ENCODE results near the gene ZMAT5.
A peak's percentile ranks its signal among the peaks of the same experiment; 100 is the strongest.

ZMAT5 gene

DNA sequence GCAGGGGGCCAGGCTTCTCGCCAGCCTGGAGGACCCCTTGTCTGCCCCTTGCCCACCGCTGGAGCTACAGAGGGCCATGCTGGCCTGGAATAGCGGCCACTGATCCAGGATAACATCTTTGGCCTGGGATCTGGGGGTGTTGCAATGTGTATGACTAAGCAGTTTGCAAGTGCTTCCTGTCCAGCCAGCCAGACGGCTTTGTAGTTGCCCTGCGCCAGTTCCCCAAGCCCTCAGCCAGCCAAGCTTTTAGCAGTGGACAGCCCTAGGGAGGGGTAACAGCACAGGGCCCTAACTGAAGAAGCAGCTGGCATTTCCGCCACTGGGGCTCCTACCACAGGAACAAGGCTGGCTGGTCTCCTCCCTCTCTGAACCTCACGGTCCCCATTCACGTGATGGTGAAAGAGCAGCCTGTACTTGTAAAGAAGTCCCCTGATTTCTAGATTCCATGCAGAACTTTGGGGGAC lies 32.4 kb upstream of the ZMAT5 start:
- ATAC-seq (replicated peaks) (no peak), DNase-seq (no peak)
- Mint-ChIP-seq H3K27me3 (no peaks in the 10 kb centered on the region), H3K9me3 (no peaks in the 10 kb centered on the region), H3K4me3 (no peak overlapping the region), H3K4me1 (ENCODE audit: low read depth in 2 of 2) (no peaks in the 10 kb centered on the region), H3K27ac (peak overlapping the region in 1 of 2 donors; percentile 13), H3K36me3 (ENCODE audit: insufficient read depth) (peaks cover 59% of the 10 kb centered on the region)

DNA sequence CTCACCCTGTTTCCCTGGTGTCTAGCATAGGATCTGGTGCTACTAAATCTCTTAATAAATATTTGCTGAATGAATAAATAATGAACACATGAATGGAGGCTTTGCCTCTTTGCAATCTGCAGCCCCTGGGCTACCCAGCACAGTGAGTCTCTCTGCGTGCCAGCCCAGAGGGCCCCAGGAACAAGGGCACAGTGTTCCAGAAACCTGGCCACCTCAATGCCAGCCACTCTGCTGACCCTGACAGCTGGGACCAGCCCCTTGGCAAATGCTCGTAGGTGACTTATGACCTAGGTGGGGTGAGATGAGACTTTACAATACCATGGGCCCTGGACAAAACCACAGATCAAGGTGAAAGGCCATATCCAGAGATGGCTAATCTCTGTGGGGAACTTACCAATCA lies 32.0 kb upstream of the ZMAT5 start:
- H3K4me1 Mint-ChIP-seq (ENCODE audit: low read depth in 2 of 2), result no peaks in the 10 kb centered on the region
- peaks cover 58% of the 10 kb centered on the region for H3K36me3 Mint-ChIP-seq (ENCODE audit: insufficient read depth)
- H3K27me3 Mint-ChIP-seq, result no peaks in the 10 kb centered on the region

DNA sequence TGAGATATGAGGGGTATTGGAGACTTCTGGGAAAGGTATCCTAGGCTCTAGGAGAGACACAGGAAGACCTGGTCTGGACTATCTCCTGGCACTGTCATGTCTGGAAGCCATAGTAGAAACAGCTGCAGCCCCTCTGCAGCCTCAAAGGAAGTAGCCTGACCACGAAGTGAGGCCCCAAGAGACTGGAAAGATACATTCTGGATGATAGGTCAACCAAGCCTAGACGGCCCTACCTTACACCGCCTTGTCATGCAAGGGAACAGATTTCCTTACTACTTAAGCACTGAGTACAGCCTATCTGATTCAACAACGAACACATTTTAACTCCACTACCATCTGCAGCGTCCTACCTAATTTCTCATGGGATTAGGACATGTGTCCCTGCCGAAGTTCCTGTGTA lies 31.5 kb upstream of the ZMAT5 start:
- peaks cover 54% of the 10 kb centered on the region for H3K36me3 Mint-ChIP-seq (ENCODE audit: insufficient read depth)
- H3K27ac Mint-ChIP-seq, result peak overlapping the region; percentile 65 to 82
- DNase-seq, result no peak
- ATAC-seq (replicated peaks), result no peak
- H3K4me3 Mint-ChIP-seq, result no peak overlapping the region
- H3K4me1 Mint-ChIP-seq (ENCODE audit: low read depth in 2 of 2), result no peaks in the 10 kb centered on the region
- H3K27me3 Mint-ChIP-seq, result no peaks in the 10 kb centered on the region
- H3K9me3 Mint-ChIP-seq, result no peaks in the 10 kb centered on the region

More for the DNA sequence above, 32.0 kb upstream of the ZMAT5 start:
- H3K4me3 Mint-ChIP-seq, result no peak overlapping the region
- no peak for ATAC-seq (replicated peaks)
- H3K27ac Mint-ChIP-seq, result peak overlapping the region in 1 of 2 donors; percentile 82
- H3K9me3 Mint-ChIP-seq, result no peaks in the 10 kb centered on the region
- no peak for DNase-seq

DNA sequence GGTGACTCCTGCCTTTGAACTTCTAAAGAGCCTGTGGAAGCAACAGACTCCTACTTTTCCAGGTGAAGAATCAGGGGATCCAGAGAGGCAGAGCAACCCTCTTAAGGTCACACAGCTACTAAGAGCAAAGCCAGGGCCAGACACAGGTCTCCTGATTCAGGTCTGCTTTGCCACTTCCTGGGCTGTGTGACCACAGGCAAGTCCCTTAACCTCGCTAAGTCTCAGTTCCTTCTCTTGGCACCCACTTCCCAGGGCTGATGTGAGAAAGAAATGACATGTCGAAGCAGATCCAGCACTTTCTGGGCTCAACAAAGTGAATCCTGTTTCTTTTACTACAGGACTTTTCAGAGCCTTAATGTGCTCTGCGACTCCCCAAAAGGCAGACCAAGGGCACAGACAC lies 30.5 kb upstream of the ZMAT5 start:
- Mint-ChIP-seq H3K36me3 (ENCODE audit: insufficient read depth) (peaks cover 60% of the 10 kb centered on the region), H3K4me1 (ENCODE audit: low read depth in 2 of 2) (no peaks in the 10 kb centered on the region), H3K9me3 (no peaks in the 10 kb centered on the region), H3K27me3 (no peaks in the 10 kb centered on the region), H3K27ac (peak overlapping the region in 1 of 2 donors; percentile 82), H3K4me3 (no peak overlapping the region)
- DNase-seq (no peak), ATAC-seq (replicated peaks) (no peak)

DNA sequence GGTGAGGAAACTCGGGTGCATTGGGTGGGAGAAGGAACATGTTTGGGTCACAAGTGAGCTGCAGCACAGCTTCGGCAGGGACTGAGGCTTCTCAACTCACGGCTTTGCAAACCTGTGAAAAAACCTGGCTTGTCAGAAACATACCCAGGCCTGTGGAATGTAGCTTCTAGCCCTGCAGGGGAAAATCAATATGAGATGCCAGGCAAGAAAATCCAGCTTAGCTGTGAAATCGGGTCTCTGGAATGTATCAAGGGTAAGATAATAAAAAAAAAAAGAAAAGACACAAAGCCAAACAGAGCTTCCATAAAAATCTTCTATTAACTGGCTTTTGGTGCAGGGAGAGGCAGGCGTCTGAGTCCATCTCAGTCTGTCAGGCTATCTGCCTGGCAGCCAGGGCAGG lies 28.9 kb upstream of the ZMAT5 start:
- H3K27me3 Mint-ChIP-seq, result no peaks in the 10 kb centered on the region
- H3K36me3 Mint-ChIP-seq (ENCODE audit: insufficient read depth), result peaks cover 57% of the 10 kb centered on the region
- H3K9me3 Mint-ChIP-seq, result no peaks in the 10 kb centered on the region
- H3K4me1 Mint-ChIP-seq (ENCODE audit: low read depth in 2 of 2), result no peaks in the 10 kb centered on the region
- H3K27ac Mint-ChIP-seq, result no peak overlapping the region
- DNase-seq (no peak), ATAC-seq (replicated peaks) (no peak)
- H3K4me3 Mint-ChIP-seq, result no peak overlapping the region

DNA sequence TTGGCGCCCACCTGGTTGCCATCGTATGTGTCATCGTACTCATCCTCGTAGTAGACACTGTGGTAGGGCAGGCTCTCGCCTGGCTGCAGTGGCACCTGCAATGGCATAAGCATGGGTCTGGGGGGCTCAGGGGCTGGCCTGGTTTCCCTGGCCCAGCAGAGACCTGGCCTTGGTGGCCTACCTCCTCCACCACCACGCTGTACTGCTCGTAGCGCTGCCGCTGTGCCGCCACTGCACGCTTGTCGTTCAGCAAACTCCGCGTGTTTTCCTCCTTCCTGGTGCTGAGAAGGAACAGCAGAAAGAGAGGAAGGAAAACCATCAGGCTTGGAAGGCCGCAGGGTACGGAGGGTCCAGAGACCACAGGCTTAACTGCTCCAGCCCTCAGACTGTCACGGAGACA lies 26.6 kb upstream of the ZMAT5 start:
- DNase-seq (no peak), ATAC-seq (replicated peaks) (no peak)

DNA sequence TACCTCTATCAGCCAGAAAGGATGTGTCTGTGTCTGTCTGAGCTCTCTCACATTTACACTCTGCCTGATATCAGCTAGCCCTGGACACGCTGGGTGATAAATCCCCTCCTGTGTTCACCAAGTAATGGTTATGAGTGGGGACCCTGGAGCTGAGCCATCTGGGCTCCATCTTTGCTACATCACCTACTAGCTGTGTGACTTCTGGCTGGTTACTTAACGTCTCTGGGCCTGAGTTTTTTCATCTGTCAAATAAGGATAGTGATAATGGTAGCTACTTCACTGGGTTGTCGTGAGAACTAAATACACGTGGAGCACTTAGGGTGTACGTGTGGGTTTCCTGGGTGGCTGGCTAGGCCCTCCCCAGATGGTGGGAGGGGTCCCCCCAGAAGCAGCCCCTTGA lies 23.3 kb upstream of the ZMAT5 start:
- peak overlapping the region in 1 of 2 donors; percentile 17 for H3K27ac Mint-ChIP-seq
- H3K9me3 Mint-ChIP-seq, result no peaks in the 10 kb centered on the region
- peaks cover 40% of the 10 kb centered on the region for H3K36me3 Mint-ChIP-seq (ENCODE audit: insufficient read depth)

More for the DNA sequence above, 26.6 kb upstream of the ZMAT5 start:
- Mint-ChIP-seq H3K4me3 (no peak overlapping the region), H3K9me3 (no peaks in the 10 kb centered on the region), H3K36me3 (ENCODE audit: insufficient read depth) (peaks cover 56% of the 10 kb centered on the region), H3K4me1 (ENCODE audit: low read depth in 2 of 2) (no peaks in the 10 kb centered on the region), H3K27me3 (no peaks in the 10 kb centered on the region), H3K27ac (no peak overlapping the region)

DNA sequence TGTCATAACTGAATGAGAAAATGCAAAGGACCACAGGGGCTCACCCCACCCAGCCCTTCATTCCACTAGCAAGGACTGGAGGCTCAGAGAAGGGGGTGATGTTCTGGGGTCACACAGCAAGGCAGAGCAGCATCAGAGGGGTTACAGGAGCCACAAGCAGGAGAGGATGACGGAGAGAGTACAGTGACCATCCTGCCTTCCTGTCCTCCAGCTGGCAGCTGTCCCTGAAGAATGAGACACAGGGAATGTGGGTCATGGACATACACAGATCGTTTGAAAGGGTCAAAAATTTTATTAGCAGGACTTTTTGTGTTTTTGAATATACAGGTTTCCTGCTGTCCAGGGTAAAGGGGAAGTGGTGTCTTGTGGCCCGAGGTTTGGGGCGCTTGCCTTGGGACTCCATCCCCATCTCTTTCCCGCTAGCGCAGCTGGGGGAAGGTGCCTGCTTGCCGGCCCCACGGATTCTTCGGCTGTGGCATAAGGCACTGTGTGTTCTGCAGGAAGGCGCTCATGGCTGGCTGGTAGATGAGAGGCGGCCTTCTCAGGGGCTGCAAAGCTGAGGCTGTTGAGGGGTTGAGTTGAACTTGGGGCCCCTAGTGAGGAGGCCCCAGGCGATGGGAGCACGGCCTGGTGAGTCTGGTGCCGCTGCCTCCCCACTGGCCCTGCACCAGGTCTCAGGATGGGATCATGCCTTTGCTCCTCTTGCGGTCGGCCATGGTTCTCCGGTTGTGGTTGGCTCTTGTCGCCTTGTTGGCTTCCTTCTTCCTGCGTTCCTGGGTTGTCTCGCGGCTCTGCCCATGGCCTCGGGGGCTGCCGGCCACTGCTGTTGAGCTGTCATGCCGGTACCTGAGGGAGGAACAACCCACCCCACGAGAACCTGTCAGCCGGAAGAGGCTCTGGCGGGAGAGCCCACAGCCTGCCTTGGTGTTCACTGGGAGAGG lies 21.8 kb upstream of the ZMAT5 start:
- Mint-ChIP-seq H3K4me3 (no peak overlapping the region), H3K27me3 (no peaks in the 10 kb centered on the region), H3K4me1 (ENCODE audit: low read depth in 2 of 2) (no peaks in the 10 kb centered on the region), H3K36me3 (ENCODE audit: insufficient read depth) (peaks cover 32% of the 10 kb centered on the region), H3K9me3 (no peaks in the 10 kb centered on the region), H3K27ac (peak overlapping the region in 1 of 2 donors; percentile 16)
- ATAC-seq (replicated peaks) (no peak), DNase-seq (no peak)

More for the DNA sequence above, 23.3 kb upstream of the ZMAT5 start:
- no peak overlapping the region for H3K4me3 Mint-ChIP-seq
- H3K4me1 Mint-ChIP-seq (ENCODE audit: low read depth in 2 of 2), result no peaks in the 10 kb centered on the region
- DNase-seq (no peak), ATAC-seq (replicated peaks) (no peak)
- H3K27me3 Mint-ChIP-seq, result no peaks in the 10 kb centered on the region

DNA sequence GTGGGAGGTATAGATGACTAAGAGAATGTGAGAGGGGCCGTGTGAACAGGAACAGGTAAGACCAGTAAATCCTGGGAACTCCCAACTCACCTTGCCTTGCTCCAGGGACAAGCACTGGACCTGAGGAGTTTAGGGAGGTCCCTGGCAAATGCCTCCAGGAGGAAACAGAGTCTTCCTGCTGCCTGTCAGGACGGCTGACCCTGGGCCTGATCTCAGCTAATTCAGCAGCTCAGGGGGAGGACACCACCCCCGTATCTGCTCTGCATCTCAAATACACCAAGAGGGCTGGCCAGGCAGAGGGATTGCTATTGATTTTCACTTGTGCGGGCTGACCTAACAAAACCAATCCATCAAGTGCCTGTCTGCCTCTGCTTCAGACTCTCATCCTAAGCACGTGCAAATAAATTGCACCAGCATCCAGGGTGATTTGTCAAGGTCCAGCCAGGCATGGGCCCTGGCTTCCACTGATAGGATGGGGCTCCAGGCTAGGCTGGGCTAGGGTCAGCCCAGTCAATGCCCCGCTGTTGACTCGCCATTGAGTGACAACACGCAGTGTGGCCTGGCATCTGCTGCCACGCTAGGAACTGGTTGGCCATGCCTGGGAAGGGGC lies 20.7 kb upstream of the ZMAT5 start:
- Mint-ChIP-seq H3K36me3 (ENCODE audit: insufficient read depth) (peaks cover 25% of the 10 kb centered on the region), H3K9me3 (no peaks in the 10 kb centered on the region), H3K4me3 (no peak overlapping the region), H3K27me3 (no peaks in the 10 kb centered on the region), H3K27ac (no peak overlapping the region), H3K4me1 (ENCODE audit: low read depth in 2 of 2) (no peaks in the 10 kb centered on the region)
- DNase-seq (no peak), ATAC-seq (replicated peaks) (no peak)

DNA sequence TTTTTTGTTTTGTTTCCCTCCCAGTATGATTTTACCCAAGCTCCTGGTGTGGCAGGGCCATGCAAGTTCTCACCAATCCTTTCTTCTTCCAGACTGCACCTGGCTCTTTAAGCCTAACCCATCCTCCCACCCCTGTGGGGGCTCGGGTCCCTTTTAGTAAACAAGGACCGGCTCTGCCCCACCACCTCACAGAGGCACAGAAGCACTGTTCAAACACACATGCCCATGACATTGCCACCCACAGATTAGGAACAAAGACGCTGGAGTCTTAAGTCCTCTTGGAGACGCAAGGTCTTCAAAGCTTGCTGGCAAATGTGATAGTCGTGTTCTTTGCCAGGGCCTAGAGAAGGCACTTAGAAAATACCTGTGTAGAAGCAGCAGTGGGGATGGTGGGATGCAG lies 19.2 kb upstream of the ZMAT5 start:
- peaks cover 15% of the 10 kb centered on the region for H3K36me3 Mint-ChIP-seq (ENCODE audit: insufficient read depth)
- no peak for ATAC-seq (replicated peaks)
- DNase-seq, result no peak
- H3K27ac Mint-ChIP-seq, result no peak overlapping the region
- no peaks in the 10 kb centered on the region for H3K4me1 Mint-ChIP-seq (ENCODE audit: low read depth in 2 of 2)
- H3K27me3 Mint-ChIP-seq, result no peaks in the 10 kb centered on the region
- no peaks in the 10 kb centered on the region for H3K9me3 Mint-ChIP-seq
- no peak overlapping the region for H3K4me3 Mint-ChIP-seq

DNA sequence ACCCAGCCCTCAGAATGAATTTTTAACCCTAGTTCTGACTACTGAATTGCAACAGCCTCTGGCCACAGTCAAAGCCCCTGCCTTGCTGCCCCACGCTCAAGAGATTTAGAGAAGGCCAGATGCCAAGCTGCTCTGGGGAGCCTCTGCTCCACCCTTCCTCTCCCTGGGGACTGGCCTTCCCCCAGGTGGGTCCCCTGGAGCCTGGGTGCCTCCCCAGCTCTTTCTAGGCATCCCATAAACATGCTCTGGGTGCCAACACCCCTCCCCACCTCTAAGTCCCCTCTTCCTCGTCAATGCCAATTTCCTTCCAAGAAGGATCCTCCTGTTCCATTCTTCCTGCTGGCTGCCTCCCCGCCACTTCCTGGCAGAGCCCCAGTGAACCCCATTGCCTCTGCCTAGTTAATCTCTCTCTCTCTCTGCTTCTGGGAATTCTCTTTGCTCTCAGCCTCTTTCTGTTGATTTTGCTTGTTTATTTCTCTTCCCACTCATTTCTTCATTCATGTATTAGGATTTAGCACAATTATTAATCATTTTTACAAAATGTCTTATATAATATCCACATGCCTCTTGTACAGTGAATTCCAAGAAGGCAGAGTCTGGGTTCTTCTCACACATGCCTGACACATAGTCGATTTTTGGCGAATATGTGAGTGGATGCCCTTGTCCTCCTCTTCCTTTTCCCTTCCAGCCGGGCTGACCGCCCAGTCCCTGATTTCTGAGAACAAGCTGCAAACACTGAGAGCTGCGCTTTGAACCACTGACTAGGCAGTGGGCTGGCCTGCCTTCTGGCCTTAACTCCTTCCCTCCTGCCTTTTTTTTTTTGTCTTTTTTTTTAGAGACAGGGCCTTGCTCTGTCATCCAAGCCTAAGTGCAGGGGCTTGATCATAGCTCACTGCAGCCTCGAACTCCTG lies 17.9 kb upstream of the ZMAT5 start:
- Mint-ChIP-seq H3K9me3 (no peaks in the 10 kb centered on the region), H3K27me3 (no peaks in the 10 kb centered on the region), H3K27ac (peak overlapping the region in 1 of 2 donors; percentile 69), H3K4me1 (ENCODE audit: low read depth in 2 of 2) (no peaks in the 10 kb centered on the region), H3K36me3 (ENCODE audit: insufficient read depth) (peaks cover 12% of the 10 kb centered on the region), H3K4me3 (no peak overlapping the region)
- no peak for DNase-seq
- no peak for ATAC-seq (replicated peaks)

DNA sequence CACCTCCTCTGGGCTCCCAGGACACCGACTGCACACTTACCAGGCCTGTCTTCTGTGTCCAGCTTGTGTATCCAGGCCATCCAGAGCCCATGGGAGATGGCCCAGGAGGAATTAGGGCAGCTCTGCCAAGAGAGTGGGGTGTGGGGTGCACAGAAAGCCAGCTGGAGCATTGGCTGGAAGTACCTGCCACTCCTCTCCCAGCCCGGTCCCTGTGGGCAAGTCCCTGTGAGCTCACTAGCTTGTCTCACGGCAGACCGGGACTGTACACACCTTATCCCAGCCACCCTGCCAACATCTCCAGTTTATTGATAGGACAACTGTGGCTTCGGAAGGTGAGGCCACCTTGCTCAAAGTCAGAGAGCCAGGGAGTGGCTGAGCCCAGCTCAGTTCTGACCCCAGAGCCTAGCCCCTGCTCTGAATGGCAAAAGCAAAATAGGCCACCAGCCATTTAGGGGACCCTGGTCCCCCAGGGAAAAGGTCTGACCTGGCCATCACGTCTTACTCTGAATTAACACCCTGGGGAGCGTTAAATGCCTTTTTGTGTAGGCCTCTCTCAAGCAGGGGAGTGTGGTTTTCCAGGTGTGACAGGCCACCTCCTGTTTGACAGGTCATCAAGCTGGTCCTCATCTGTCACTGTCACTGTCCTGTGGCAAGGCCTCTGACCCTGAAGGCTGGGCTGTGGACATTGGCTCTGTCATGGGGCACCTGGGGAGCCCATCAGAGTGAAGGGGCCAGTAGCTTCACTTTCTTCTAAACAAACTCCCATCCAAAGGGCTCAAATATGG lies 15.4 kb upstream of the ZMAT5 start:
- H3K27me3 Mint-ChIP-seq, result no peaks in the 10 kb centered on the region
- no peak for DNase-seq
- H3K36me3 Mint-ChIP-seq (ENCODE audit: insufficient read depth), result peaks cover 4% of the 10 kb centered on the region
- no peak overlapping the region for H3K4me3 Mint-ChIP-seq
- H3K4me1 Mint-ChIP-seq (ENCODE audit: low read depth in 2 of 2), result no peaks in the 10 kb centered on the region
- no peaks in the 10 kb centered on the region for H3K9me3 Mint-ChIP-seq
- H3K27ac Mint-ChIP-seq, result no peak overlapping the region
- ATAC-seq (replicated peaks), result no peak
